NCI-H187 (cell line): ENCODE measurements around the gene PLAAT4.
"Not testable (repeated sequence)": the region's sequence is repeated elsewhere in the genome, so short reads cannot be mapped to it uniquely, and the experiment has no call there.

Source experiments
- DNase-seq, 2 experiments: peaks; one replicate each; lab custom pipeline; 2025; lab: John Stamatoyannopoulos, UW

Gene PLAAT4

GRCh38 chr11:63543711-63544110, 7.1 kb downstream of the PLAAT4 start:
- DNase-seq = no peak

GRCh38 chr11:63547061-63547460, 10.5 kb downstream of the PLAAT4 start:
- no peak for DNase-seq

- DNase-seq = no peak
Observed at GRCh38 chr11:63548178-63548577, 11.6 kb downstream of the PLAAT4 start.

- DNase-seq = no peak
Observed at GRCh38 chr11:63549411-63549810, 12.8 kb downstream of the PLAAT4 start.

- DNase-seq = not testable (repeated sequence)
Observed at GRCh38 chr11:63550156-63550700, 13.6 kb downstream of the PLAAT4 start.

GRCh38 chr11:63551091-63551888, 14.7 kb downstream of the PLAAT4 start:
- DNase-seq = no peak

GRCh38 chr11:63551889-63552266, 15.3 kb downstream of the PLAAT4 start:
- DNase-seq = no peak

- DNase-seq = no peak
Observed at GRCh38 chr11:63552921-63553320, 16.3 kb downstream of the PLAAT4 start.

- DNase-seq = no peak
Observed at GRCh38 chr11:63553759-63554158, 17.2 kb downstream of the PLAAT4 start.

- DNase-seq = no peak
Observed at GRCh38 chr11:63554877-63555223, 18.2 kb downstream of the PLAAT4 start.

- no peak for DNase-seq
Observed at GRCh38 chr11:63556404-63557013, 19.9 kb downstream of the PLAAT4 start.

- DNase-seq = no peak
Observed at GRCh38 chr11:63557570-63557969, 21.0 kb downstream of the PLAAT4 start.

- no peak for DNase-seq
Observed at GRCh38 chr11:63558459-63559157, 22.0 kb downstream of the PLAAT4 start.

- DNase-seq = no peak
Observed at GRCh38 chr11:63560506-63561180, 24.0 kb downstream of the PLAAT4 start.

- DNase-seq = no peak
Observed at GRCh38 chr11:63563201-63564055, 26.8 kb downstream of the PLAAT4 start, which contains the start of gene PLAAT2. Gene PLAAT2, minus strand, starts transcription at chr11:63563379. Its CDS starts 55 bp downstream, at chr11:63563324.

- DNase-seq = peak; percentile 23 to 39
Observed at GRCh38 chr11:63564056-63564774, 27.6 kb downstream of the PLAAT4 start.

GRCh38 chr11:63564784-63565350, 28.3 kb downstream of the PLAAT4 start:
- DNase-seq = no peak

GRCh38 chr11:63567044-63567840, 30.6 kb downstream of the PLAAT4 start:
- DNase-seq = no peak

- DNase-seq = no peak
Observed at GRCh38 chr11:63569570-63569969, 33.0 kb downstream of the PLAAT4 start.
